Lower lobe of right lung (tissue), 2 donors: ENCODE measurements around the gene COQ7. TPM values are rescaled to one million over a fixed set of nuclear protein-coding genes. Genes with fewer than 3 reads are reported as not detected.

ENCODE experiments used
- ATAC-seq, 2 donors: fragments of 200-7000 bp; cut with Tn5 transposase; one replicate each; pipeline ENCODE4 v1.9.1; 2020 to 2022; ENCODE audit warnings: mild to moderate bottlenecking in 2 of 2, moderate library complexity in 2 of 2
- DNase-seq: peaks from one replicate; pipeline ENCODE4 v3.0.0-alpha.2; 2020
- H3K27ac ChIP-seq: fragments of 200-600 bp; one replicate; pipeline ENCODE4 v1.8.0; 2022
- H3K27me3 ChIP-seq: fragments of 200-600 bp; one replicate; pipeline ENCODE4 v1.8.0; 2022; ENCODE audit warnings: low read depth
- H3K36me3 ChIP-seq: fragments of 200-600 bp; one replicate; pipeline ENCODE4 v1.8.0; 2022; ENCODE audit warnings: mild to moderate bottlenecking
- H3K4me1 ChIP-seq: fragments of 200-600 bp; one replicate; pipeline ENCODE4 v1.8.0; 2022
- H3K4me3 ChIP-seq: fragments of 200-600 bp; one replicate; pipeline ENCODE4 v1.8.0; 2022; ENCODE audit warnings: mild to moderate bottlenecking
- H3K9me3 ChIP-seq: fragments of 200-600 bp; one replicate; pipeline ENCODE4 v1.8.0; 2022
- CTCF ChIP-seq: fragments of 200-600 bp; IDR thresholded peaks from one replicate; pipeline ENCODE4 v1.8.0; 2022; ENCODE audit warnings: antibody characterized with exemption, mild to moderate bottlenecking
- intact Hi-C: fragments of 100-400 bp; cut with DNase I; formaldehyde crosslinking; loops from one replicate; pipeline ENCODE4 v1.11.0; 2022
- total RNA-seq: library from RNA; stranded (reverse); fragmentation: NEBNext Ultra II Directional; extraction: Animal tissue kit (Norgen Biotek cat#: 25700); gene quantifications from one replicate; pipeline ENCODE4 v1.2.1, GENCODE V29; 2021
- donor health status: DM: no; HTN: yes; CAD: no; lungs with severe emphysema.

Gene COQ7
- total RNA-seq, 1 donor from 2014 or later, result 17.3 TPM

- Histone ChIP-seq H3K27ac (no peak overlapping the region), H3K36me3 (peaks cover 7% of the 10 kb centered on the region), H3K4me1 (peaks cover 14% of the 10 kb centered on the region), H3K4me3 (peak overlapping the region; percentile 53), H3K9me3 (no peaks in the 10 kb centered on the region), H3K27me3 (no peaks in the 10 kb centered on the region)
- ATAC-seq (peak; percentile 2 to 14), DNase-seq (no peak)
- intact Hi-C loops, result loop anchor here (10.0 kb wide), 2 partner anchors 79 to 289 kb away; partner anchors contain the start of gene SYT17
- no peak for TF ChIP-seq CTCF
Observed at GRCh38 chr16:19085679-19086200, 18.3 kb downstream of the COQ7 start.

GRCh38 chr16:19086322-19087199, 19.1 kb downstream of the COQ7 start:
- ATAC-seq (peak; percentile 99), DNase-seq (peak; percentile 94)
- Histone ChIP-seq H3K27ac (peak overlapping the region; percentile 56), H3K4me3 (peak overlapping the region; percentile 53), H3K36me3 (peaks cover 7% of the 10 kb centered on the region), H3K27me3 (no peaks in the 10 kb centered on the region), H3K4me1 (peaks cover 14% of the 10 kb centered on the region), H3K9me3 (no peaks in the 10 kb centered on the region)
- TF ChIP-seq CTCF, result peak; percentile 100
- intact Hi-C loops, result loop anchor here (10.0 kb wide), 2 partner anchors 78 to 288 kb away; partner anchors contain the start of gene SYT17

- DNase-seq, result no peak
- peaks cover 14% of the 10 kb centered on the region for H3K4me1 ChIP-seq
- H3K4me3 ChIP-seq, result no peak overlapping the region
- no peaks in the 10 kb centered on the region for H3K27me3 ChIP-seq
- H3K36me3 ChIP-seq, result no peaks in the 10 kb centered on the region
- intact Hi-C loops, result loop anchor here (10.0 kb wide), 2 partner anchors 76 to 286 kb away; partner anchors contain the start of gene SYT17
- no peak overlapping the region for H3K27ac ChIP-seq
- TF ChIP-seq CTCF, result no peak
- H3K9me3 ChIP-seq, result no peaks in the 10 kb centered on the region
- no peak for ATAC-seq
Observed at GRCh38 chr16:19088341-19088916, 21.0 kb downstream of the COQ7 start.

- intact Hi-C loops, result loop anchor here (10.0 kb wide), 2 partner anchors 75 to 285 kb away; partner anchors contain the start of gene SYT17
- DNase-seq, result no peak
- TF ChIP-seq CTCF, result no peak
Observed at GRCh38 chr16:19089410-19089955, 22.1 kb downstream of the COQ7 start.

GRCh38 chr16:19090916-19091315, 23.5 kb downstream of the COQ7 start:
- Histone ChIP-seq H3K4me3 (no peak overlapping the region), H3K27ac (no peak overlapping the region), H3K4me1 (peaks cover 10% of the 10 kb centered on the region), H3K27me3 (no peaks in the 10 kb centered on the region), H3K9me3 (no peaks in the 10 kb centered on the region), H3K36me3 (no peaks in the 10 kb centered on the region)
- TF ChIP-seq CTCF, result no peak
- no peak for ATAC-seq
- intact Hi-C loops, result no loop called here
- DNase-seq, result no peak

More at GRCh38 chr16:19089410-19089955, 22.1 kb downstream of the COQ7 start:
- no peak overlapping the region for H3K4me3 ChIP-seq
- H3K9me3 ChIP-seq, result no peaks in the 10 kb centered on the region
- peaks cover 14% of the 10 kb centered on the region for H3K4me1 ChIP-seq
- H3K27ac ChIP-seq, result no peak overlapping the region
- no peak for ATAC-seq
- no peaks in the 10 kb centered on the region for H3K36me3 ChIP-seq
- H3K27me3 ChIP-seq, result no peaks in the 10 kb centered on the region
